ENCODE measurements around the gene TIGD2.
"Not testable (repeated sequence)": the region's sequence is repeated elsewhere in the genome, so short reads cannot be mapped to it uniquely, and the experiment has no call there.

Gene TIGD2

GRCh38 chr4:89137695-89138094 is 26.4 kb downstream of the TIGD2 start:
- DNase-seq (ENCODE audit: low read depth) = no peak
- no peak for TF ChIP-seq CTCF (IDR thresholded peaks at IDR 0.05; ENCODE audit: control insufficient read depth, insufficient read depth, low read depth, low read length, missing control alignments)
- no peak overlapping the region for H3K4me3 ChIP-seq (ENCODE audit: control insufficient read depth, low read depth, low read length)

- no peak overlapping the region for H3K4me3 ChIP-seq (ENCODE audit: control insufficient read depth, low read depth, low read length)
- DNase-seq (ENCODE audit: low read depth) = no peak
- no peak for TF ChIP-seq CTCF (IDR thresholded peaks at IDR 0.05; ENCODE audit: control insufficient read depth, insufficient read depth, low read depth, low read length, missing control alignments)
Observed at GRCh38 chr4:89140168-89140759, 28.9 kb downstream of the TIGD2 start.

- TF ChIP-seq CTCF (IDR thresholded peaks at IDR 0.05; ENCODE audit: control insufficient read depth, insufficient read depth, low read depth, low read length, missing control alignments) = no peak
- H3K4me3 ChIP-seq (ENCODE audit: control insufficient read depth, low read depth, low read length) = no peak overlapping the region
- DNase-seq (ENCODE audit: low read depth) = no peak
Observed at GRCh38 chr4:89142691-89143669, 31.6 kb downstream of the TIGD2 start.

- DNase-seq (ENCODE audit: low read depth) = not testable (repeated sequence)
Observed at GRCh38 chr4:89144652-89145051, 33.3 kb downstream of the TIGD2 start.

GRCh38 chr4:89146196-89146595 is 34.9 kb downstream of the TIGD2 start:
- no peak for TF ChIP-seq CTCF (IDR thresholded peaks at IDR 0.05; ENCODE audit: control insufficient read depth, insufficient read depth, low read depth, low read length, missing control alignments)
- DNase-seq (ENCODE audit: low read depth) = no peak
- H3K4me3 ChIP-seq (ENCODE audit: control insufficient read depth, low read depth, low read length) = no peak overlapping the region

More at GRCh38 chr4:89144652-89145051, 33.3 kb downstream of the TIGD2 start:
- not testable (repeated sequence) for H3K4me3 ChIP-seq (ENCODE audit: control insufficient read depth, low read depth, low read length)

- no peak overlapping the region for H3K4me3 ChIP-seq (ENCODE audit: control insufficient read depth, low read depth, low read length)
- TF ChIP-seq CTCF (IDR thresholded peaks at IDR 0.05; ENCODE audit: control insufficient read depth, insufficient read depth, low read depth, low read length, missing control alignments) = no peak
- DNase-seq (ENCODE audit: low read depth) = no peak
Observed at GRCh38 chr4:89152972-89153371, 41.6 kb downstream of the TIGD2 start.

All from AG09309 (cell line).